K562 (cell line): Measurements from ENCODE around the gene LENG9. TPM values are rescaled to one million over a fixed set of nuclear protein-coding genes. Genes with fewer than 3 reads are reported as not detected.

Experiments
- ATF2 ChIP-seq: sonication (generic); formaldehyde crosslinking; IDR thresholded peaks from 2 replicates; pipeline ENCODE4 v1.8.1; 2022; ENCODE audit warnings: missing genetic modification reagents
- BMI1 ChIP-seq: fragments of 150-350 bp; IDR thresholded peaks from 2 replicates; pipeline ENCODE4 v1.6.1; 2014; ENCODE audit warnings: low read length
- CHCHD3 ChIP-seq: fragments of 250-450 bp; sonication (Bioruptor Pico); IDR thresholded peaks from 2 replicates; pipeline ENCODE4 v2.1.2; 2022; ENCODE audit warnings: mild to moderate bottlenecking
- CHD1 ChIP-seq: fragments of 200-600 bp; sonication (generic); IDR thresholded peaks from one replicate; pipeline ENCODE4 v1.6.1; 2012; ENCODE audit warnings: mild to moderate bottlenecking, moderate library complexity, low read length, inconsistent platforms
- CHD4 ChIP-seq: fragments of 200-600 bp; sonication (generic); IDR thresholded peaks from 3 replicates; pipeline ENCODE4 v1.6.1; 2012; ENCODE audit warnings: low read depth, mild to moderate bottlenecking, mixed read lengths, low read length, inconsistent platforms; ENCODE audit not compliant: insufficient read depth, insufficient replicate concordance, poor library complexity, severe bottlenecking
- CXXC5 ChIP-seq: fragments of 250-450 bp; sonication (Bioruptor Pico); IDR thresholded peaks from 2 replicates; pipeline ENCODE4 v1.8.0; 2022; ENCODE audit warnings: inconsistent platforms, mild to moderate bottlenecking, moderate library complexity
- E2F5 ChIP-seq: sonication (generic); formaldehyde crosslinking; IDR thresholded peaks from 2 replicates; pipeline ENCODE4 v1.8.0; 2022; ENCODE audit warnings: mild to moderate bottlenecking, missing genetic modification reagents
- ILK ChIP-seq: fragments of 450-650 bp; IDR thresholded peaks from 2 replicates; pipeline ENCODE4 v1.6.1; 2016; ENCODE audit warnings: missing genetic modification characterization, low read depth, mild to moderate bottlenecking, missing compliant biosample characterization, moderate library complexity, borderline replicate concordance
- MCM3 ChIP-seq: fragments of 450-650 bp; IDR thresholded peaks from 2 replicates; pipeline ENCODE4 v1.6.1; 2016
- NFYB ChIP-seq: IDR thresholded peaks from 2 replicates; pipeline ENCODE4 v1.6.1; 2011; ENCODE audit warnings: mild to moderate bottlenecking, moderate library complexity; ENCODE audit not compliant: insufficient read length; ENCODE audit errors: extremely low read depth
- NR2C2 ChIP-seq, 2 experiments: fragments of 200-800 bp in 1 of 2; sonication (Bioruptor generic) in 1 of 2; sonication (generic) in 1 of 2; formaldehyde crosslinking in 1 of 2; IDR thresholded peaks; 2 replicates each; pipeline versions ENCODE4 v1.6.1 to v1.8.0; 2016 to 2022; ENCODE audit warnings: mild to moderate bottlenecking in 1 of 2, missing compliant biosample characterization in 1 of 2, missing genetic modification characterization in 1 of 2, missing genetic modification reagents in 1 of 2
- PBX2 ChIP-seq, 2 experiments: IDR thresholded peaks in 1 of 2; conservative IDR thresholded peaks in 1 of 2; 2 replicates each; pipeline ENCODE4 v1.6.1; 2016; ENCODE audit warnings: low read depth in 2 of 2, mild to moderate bottlenecking in 1 of 2, missing compliant biosample characterization in 1 of 2, missing genetic modification characterization in 1 of 2, moderate library complexity in 1 of 2
- SIX5 ChIP-seq, 2 experiments: IDR thresholded peaks; 2 replicates each; pipeline ENCODE4 v1.6.1; 2011; ENCODE audit warnings: low read length in 2 of 2, borderline replicate concordance in 1 of 2, low read depth in 1 of 2, mild to moderate bottlenecking in 1 of 2, moderate library complexity in 1 of 2; ENCODE audit not compliant: insufficient read depth in 1 of 2
- SMARCA5 ChIP-seq: fragments of 450-650 bp; IDR thresholded peaks from 2 replicates; pipeline ENCODE4 v1.6.1; 2016
- TCF3 ChIP-seq: sonication (generic); formaldehyde crosslinking; IDR thresholded peaks from 2 replicates; pipeline ENCODE4 v1.4.0; 2020; ENCODE audit warnings: mild to moderate bottlenecking, missing genetic modification reagents
- TCF7 ChIP-seq: sonication (generic); IDR thresholded peaks from 2 replicates; pipeline ENCODE4 v1.6.1; 2016; ENCODE audit warnings: antibody characterized with exemption, borderline replicate concordance
- THAP7 ChIP-seq: fragments of 250-450 bp; sonication (Bioruptor Pico); IDR thresholded peaks from 2 replicates; pipeline ENCODE4 v1.5.0; 2021
- ZFP30 ChIP-seq: fragments of 250-450 bp; sonication (Bioruptor Pico); IDR thresholded peaks from 2 replicates; pipeline ENCODE4 v1.8.0; 2022; ENCODE audit warnings: moderate library complexity, mild to moderate bottlenecking, inconsistent platforms, borderline replicate concordance
- ZFP36 ChIP-seq: fragments of 150-350 bp; IDR thresholded peaks from 2 replicates; pipeline ENCODE4 v1.6.1; 2018; ENCODE audit warnings: low read length, low read depth; ENCODE audit not compliant: partially characterized antibody
- ZKSCAN8 ChIP-seq: fragments of 200-800 bp; sonication (Bioruptor generic); IDR thresholded peaks from 2 replicates; pipeline ENCODE4 v1.6.1; 2016; ENCODE audit warnings: missing genetic modification characterization, missing compliant biosample characterization
- ZNF24 ChIP-seq: fragments of 450-650 bp; IDR thresholded peaks from 2 replicates; pipeline ENCODE4 v1.6.1; 2016
- ZNF316 ChIP-seq: fragments of 450-650 bp; IDR thresholded peaks from 2 replicates; pipeline ENCODE4 v1.6.1; 2016
- ZNF696 ChIP-seq: fragments of 250-450 bp; sonication (Bioruptor Pico); conservative IDR thresholded peaks from 2 replicates; pipeline ENCODE4 v1.4.0; 2020; ENCODE audit warnings: mild to moderate bottlenecking, moderate library complexity
- polyA plus RNA-seq, 8 experiments: library from polyadenylated mRNA; depleted of rRNA in 4 of 8; stranded (reverse) in 5 of 8; unstranded in 3 of 8; fragments of >200 nt; fragmentation: Nextera tagmentation in 2 of 8; fragmentation: Illumina TruSeq in 1 of 8; extraction: Ambion mirVana in 2 of 8; extraction: Trizol in 1 of 8; gene quantifications; 2 replicates each; pipeline versions ENCODE4 v1.2.1 to v1.2.3, GENCODE V29; 2011 to 2014; ENCODE audit warnings: inconsistent platforms in 1 of 8, missing spikeins in 1 of 8
- total RNA-seq, 7 experiments: library from RNA; depleted of rRNA in 6 of 7; stranded (reverse); fragments of >200 nt in 6 of 7; fragmentation: Illumina TruSeq in 2 of 7; extraction: Trizol in 2 of 7; gene quantifications; 2 replicates each; pipeline versions ENCODE4 v1.2.1 to v1.2.3, GENCODE V29; 2011 to 2021; ENCODE audit warnings: low replicate concordance in 1 of 7

Gene LENG9
- total and polyA plus RNA-seq, 9 of the 15 experiments (the other 6 are each of a cell fraction or from before 2014, with no cell fraction given), result 0.06 to 0.64 (median 0.33) TPM; not detected in 1

GRCh38 chr19:54448040-54448773 is 15.4 kb downstream of the LENG9 start (continued):
- TF ChIP-seq ZNF24 (no peak), MCM3 (no peak), CHCHD3 (CRISPR knock-in tag) (no peak), CHD4 (no peak), TCF3 (CRISPR knock-in tag) (no peak), PBX2 (CRISPR knock-in tag; IDR thresholded peaks at IDR 0.05; ENCODE audit: low read depth) (no peak), PBX2 (tag; conservative IDR thresholded peaks at IDR 0.05; ENCODE audit: low read depth) (no peak), NFYB (no peak), BMI1 (no peak), SMARCA5 (0 out of 2 replicates have a peak, but pooled peaks have one; percentile 48), CXXC5 (no peak), ATF2 (CRISPR knock-in tag) (no peak), THAP7 (CRISPR knock-in tag) (no peak), ZKSCAN8 (CRISPR knock-in tag) (peak; percentile 64), ZFP30 (no peak), E2F5 (CRISPR knock-in tag) (no peak), NR2C2 (CRISPR knock-in tag; IDR thresholded peaks at IDR 0.05) (no peak), NR2C2 (tag; IDR thresholded peaks at IDR 0.05) (peak; percentile 64; the same call in 1 of the 2 replicates), TCF7 (no peak), ILK (tag) (no peak), SIX5 (IDR thresholded peaks at IDR 0.05; ENCODE audit: borderline replicate concordance in 1 of 2, insufficient read depth in 1 of 2, low read depth in 1 of 2, low read length in 2 of 2) (no peak), ZNF316 (0 out of 2 replicates have a peak, but pooled peaks have one; percentile 2), ZFP36 (no peak), CHD1 (peak; percentile 81), ZNF696 (CRISPR knock-in tag) (no peak)
